ENCODE results near the gene RAB37. TPM values are rescaled to one million over a fixed set of nuclear protein-coding genes. Genes with fewer than 3 reads are reported as not detected.

RAB37 gene
- total and polyA plus RNA-seq, 9 of the 15 experiments (the other 6 are each of a cell fraction or from before 2014, with no cell fraction given) = 0.03 to 0.27 (median 0.11) TPM; not detected in 4

- ChIA-PET POLR2A (interaction anchor here (1.4 kb wide), 1 partner anchor 9 kb away, joined by 3 read pairs; no protein-coding TSS in a partner anchor), CTCF (ENCODE audit: low intra/inter-chr PET ratio) (no interaction called here)
- H3K9me1 ChIP-seq (ENCODE audit: control insufficient read depth, insufficient read depth, low read length) = peaks cover 20% of the 10 kb centered on the region
- peaks cover 29 to 62% of the 10 kb centered on the region in 2 experiments for H3K4me1 ChIP-seq (replicated peaks in 1 of 2; ENCODE audit: control insufficient read depth in 2 of 2, insufficient read depth in 2 of 2, low read length in 2 of 2)
- 96% methylated on average over 11 of the region's 11 CpGs for WGBS (ENCODE audit: insufficient coverage, low coverage, missing lambda C conversion rate)
- peaks cover 25% of the 10 kb centered on the region; the same call in 1 of the 2 replicates for H4K20me1 ChIP-seq (replicated peaks; ENCODE audit: control insufficient read depth, insufficient read depth, low read length)
- H3K4me2 ChIP-seq (ENCODE audit: insufficient read depth, low read length) = no peak overlapping the region
- no peak for DNase-seq (ENCODE audit: extremely low read depth in 1 of 4, low spot score in 3 of 4)
- H3K79me2 ChIP-seq (ENCODE audit: control insufficient read depth, insufficient read depth, low read length) = peaks cover 46% of the 10 kb centered on the region
- no peaks in the 10 kb centered on the region for H3K27me3 ChIP-seq (ENCODE audit: control insufficient read depth in 2 of 2, insufficient read depth in 2 of 2, low read length in 2 of 2)
- no peak overlapping the region; a peak in 1 of 4 replicates for H3K9ac ChIP-seq (ENCODE audit: insufficient read depth in 1 of 2, low read depth in 2 of 2, low read length in 2 of 2)
- no peak for TF ChIP-seq ZNF696 (CRISPR knock-in tag; conservative IDR thresholded peaks at IDR 0.05)
- no peak for TF ChIP-seq ZNF609 (CRISPR knock-in tag; IDR thresholded peaks at IDR 0.05; ENCODE audit: borderline replicate concordance)
- TF ChIP-seq ZNF324 (CRISPR knock-in tag; IDR thresholded peaks at IDR 0.05) = no peak
- TF ChIP-seq DNMT1 (IDR thresholded peaks at IDR 0.05) = no peak
- no peak for TF ChIP-seq NELFE (IDR thresholded peaks at IDR 0.05; ENCODE audit: insufficient read depth, insufficient read length)
- no peak for TF ChIP-seq GATAD2B (IDR thresholded peaks at IDR 0.05; ENCODE audit: borderline replicate concordance)
- no peak for TF ChIP-seq STAT6 (CRISPR knock-in tag; IDR thresholded peaks at IDR 0.05)
- FAIRE-seq = no peak
- in situ Hi-C loops (cut with MboI) (no loop called here), intact Hi-C loops (cut with micrococcal nuclease) (no loop called here)
- ATAC-seq = no peak
- H3K27ac ChIP-seq (ENCODE audit: extremely low read depth, low read depth, low read length) = no peak overlapping the region
- H3K9me3 ChIP-seq (replicated peaks; ENCODE audit: control insufficient read depth, insufficient read depth, low read depth, low read length) = no peaks in the 10 kb centered on the region
- H3K36me3 ChIP-seq (ENCODE audit: control insufficient read depth, insufficient read depth, low read length) = peaks cover 22% of the 10 kb centered on the region; the same call in 2 of the 3 replicates
- H3K4me3 ChIP-seq = no peak overlapping the region
- H2AFZ ChIP-seq (ENCODE audit: low read depth, low read length) = no peak overlapping the region
- no TSS peak for BruUV-seq (replicated peaks)
Measured at GRCh38 chr17:74761931-74762330, 24.9 kb downstream of the RAB37 start.

Data from K562 (cell line).